ENCODE data around the gene CDC20. TPM values are rescaled to one million over a fixed set of nuclear protein-coding genes. Genes with fewer than 3 reads are reported as not detected.
"Not testable (repeated sequence)": the region's sequence is repeated elsewhere in the genome, so short reads cannot be mapped to it uniquely, and the experiment has no call there.

CDC20 gene
- total and polyA plus RNA-seq, 10 of the 15 experiments (the other 5 are each of a cell fraction or from before 2014, with no cell fraction given), result 36.3 to 347 (median 150) TPM

GRCh38 chr1:43398227-43398626, 39.4 kb downstream of the CDC20 start (continued):
- no peak for TF ChIP-seq USF2 (IDR thresholded peaks at IDR 0.05; ENCODE audit: borderline replicate concordance, low read depth, low read length)
- TF ChIP-seq MEF2A (IDR thresholded peaks at IDR 0.05; ENCODE audit: insufficient read depth, low read depth, low read length), result no peak
- no peak for TF ChIP-seq RB1 (IDR thresholded peaks at IDR 0.05; ENCODE audit: borderline replicate concordance)
- no peak for TF ChIP-seq MAX (IDR thresholded peaks at IDR 0.05; ENCODE audit: low read depth, low read length)

GRCh38 chr1:43400441-43400840, 41.7 kb downstream of the CDC20 start:
- H3K9ac ChIP-seq (ENCODE audit: control insufficient read depth, insufficient read depth, low read length); H3K4me3 ChIP-seq; H3K4me2 ChIP-seq (ENCODE audit: control insufficient read depth, insufficient read depth); FAIRE-seq; H3K36me3 ChIP-seq (ENCODE audit: control insufficient read depth in 2 of 2, insufficient read depth in 2 of 2, low read length in 1 of 2); intact Hi-C loops (cut with micrococcal nuclease; ENCODE audit: unreplicated experiment); ATAC-seq; in situ Hi-C loops (cut with MboI); H2AFZ ChIP-seq (ENCODE audit: control insufficient read depth, low read depth, low read length); H3K4me1 ChIP-seq (ENCODE audit: control insufficient read depth, insufficient read depth, low read length); H3K9me3 ChIP-seq (replicated peaks; ENCODE audit: control insufficient read depth, insufficient read depth, low read length); H3K79me2 ChIP-seq (ENCODE audit: control insufficient read depth, insufficient read depth, low read length); H3K27ac ChIP-seq (ENCODE audit: control insufficient read depth, insufficient read depth); BruUV-seq (replicated peaks); H3K27me3 ChIP-seq (replicated peaks in 1 of 2; ENCODE audit: control insufficient read depth in 2 of 2, insufficient read depth in 2 of 2, low read length in 1 of 2); H4K20me1 ChIP-seq (ENCODE audit: control insufficient read depth, insufficient read depth); DNase-seq (ENCODE audit: low read depth, low spot score); POLR2A ChIA-PET: not testable (repeated sequence)
- CTCF ChIA-PET, result interaction anchor here (0.7 to 0.8 kb wide), 2 partner anchors 14 to 203 kb away, joined by 3 read pairs; no protein-coding TSS in a partner anchor
- 97% methylated on average over 9 of the region's 9 CpGs for WGBS (ENCODE audit: insufficient coverage, insufficient replicate concordance, low lambda C conversion rate, missing lambda C conversion rate)
- RAD21 ChIA-PET (ENCODE audit: unreplicated experiment), result interaction anchor here (1.1 to 1.4 kb wide), 2 partner anchors 12 to 161 kb away, joined by 3 to 4 read pairs; no protein-coding TSS in a partner anchor
- SMC1A ChIA-PET (ENCODE audit: uncharacterized antibody, unreplicated experiment), result interaction anchor here (0.9 kb wide), 1 partner anchor 18 kb away, joined by 3 read pairs; no protein-coding TSS in a partner anchor

Data from GM12878 (cell line).